Measurements from ENCODE around the gene LRRC45. TPM values are rescaled to one million over a fixed set of nuclear protein-coding genes. Genes with fewer than 3 reads are reported as not detected.

LRRC45 gene
- polyA plus RNA-seq, 1 donor (not counting 4 experiments of a cell fraction or from before 2014, with no cell fraction given) = 2.5 TPM

- peaks cover 3% of the 10 kb centered on the region for H4K20me1 ChIP-seq (ENCODE audit: control insufficient read depth, extremely low read depth, insufficient read depth, low read length)
- no peak overlapping the region for H3K4me2 ChIP-seq (ENCODE audit: control insufficient read depth, extremely low read depth, insufficient read depth, low read depth, low read length)
- H3K4me3 ChIP-seq (ENCODE audit: control insufficient read depth in 2 of 3, extremely low read depth in 1 of 3, insufficient read depth in 2 of 3, low read depth in 1 of 3, low read length in 3 of 3) = no peak overlapping the region
- peaks cover 0 to 3% of the 10 kb centered on the region in 2 experiments for H3K36me3 ChIP-seq (ENCODE audit: control insufficient read depth in 2 of 2, extremely low read depth in 1 of 2, insufficient read depth in 2 of 2, low read length in 2 of 2)
- no peak overlapping the region for H3K27ac ChIP-seq (ENCODE audit: control insufficient read depth, insufficient read depth, low read length)
- no peaks in the 10 kb centered on the region for H3K9me3 ChIP-seq (ENCODE audit: control insufficient read depth, low read depth, low read length)
- H3K79me2 ChIP-seq (ENCODE audit: control insufficient read depth, insufficient read depth, low read length) = no peaks in the 10 kb centered on the region
- peaks cover 18% of the 10 kb centered on the region for H3K4me1 ChIP-seq (ENCODE audit: control insufficient read depth, extremely low read depth, insufficient read depth, low read length)
- H2AFZ ChIP-seq (ENCODE audit: control insufficient read depth, low read length) = no peak overlapping the region
- dilution Hi-C loops (cut with MboI; ENCODE audit: extremely low pct_ligation_motif_present, low sequenced_read_pairs) = no loop called here
- DNase-seq (ENCODE audit: low read depth, low spot score) (no peak), FAIRE-seq (no peak)
- H3K9me1 ChIP-seq (ENCODE audit: control insufficient read depth, extremely low read depth, insufficient read depth, low read length) = no peaks in the 10 kb centered on the region
- TF ChIP-seq EZH2 (IDR thresholded peaks at IDR 0.05; ENCODE audit: low read length) = no peak
- no peak for TF ChIP-seq CTCF (optimal IDR thresholded peaks at IDR 0.05 in 1 of 3, IDR thresholded peaks at IDR 0.05 in 1 of 3, conservative IDR thresholded peaks at IDR 0.05 in 1 of 3; ENCODE audit: extremely low read depth in 1 of 3, insufficient read depth in 2 of 3, low read length in 3 of 3)
- no peaks in the 10 kb centered on the region for H3K27me3 ChIP-seq (ENCODE audit: control insufficient read depth, extremely low read depth, insufficient read depth, low read length)
- H3K9ac ChIP-seq (ENCODE audit: control insufficient read depth, extremely low read depth, insufficient read depth, low read length) = no peak overlapping the region
Measured at GRCh38 chr17:82029391-82029790, 6.3 kb downstream of the LRRC45 start.

- Histone ChIP-seq H3K79me2 (ENCODE audit: control insufficient read depth, insufficient read depth, low read length) (no peaks in the 10 kb centered on the region), H2AFZ (ENCODE audit: control insufficient read depth, low read length) (no peak overlapping the region), H3K4me3 (ENCODE audit: control insufficient read depth in 2 of 3, extremely low read depth in 1 of 3, insufficient read depth in 2 of 3, low read depth in 1 of 3, low read length in 3 of 3) (no peak overlapping the region), H3K9me1 (ENCODE audit: control insufficient read depth, extremely low read depth, insufficient read depth, low read length) (no peaks in the 10 kb centered on the region), H3K36me3 (ENCODE audit: control insufficient read depth in 2 of 2, extremely low read depth in 1 of 2, insufficient read depth in 2 of 2, low read length in 2 of 2) (peaks cover 1 to 5% of the 10 kb centered on the region in 2 experiments), H3K9ac (ENCODE audit: control insufficient read depth, extremely low read depth, insufficient read depth, low read length) (no peak overlapping the region), H3K27me3 (ENCODE audit: control insufficient read depth, extremely low read depth, insufficient read depth, low read length) (no peaks in the 10 kb centered on the region), H3K27ac (ENCODE audit: control insufficient read depth, insufficient read depth, low read length) (no peak overlapping the region), H3K4me1 (ENCODE audit: control insufficient read depth, extremely low read depth, insufficient read depth, low read length) (peaks cover 15% of the 10 kb centered on the region), H3K9me3 (ENCODE audit: control insufficient read depth, low read depth, low read length) (no peaks in the 10 kb centered on the region), H3K4me2 (ENCODE audit: control insufficient read depth, extremely low read depth, insufficient read depth, low read depth, low read length) (no peak overlapping the region), H4K20me1 (ENCODE audit: control insufficient read depth, extremely low read depth, insufficient read depth, low read length) (peaks cover 3% of the 10 kb centered on the region)
- dilution Hi-C loops (cut with MboI; ENCODE audit: extremely low pct_ligation_motif_present, low sequenced_read_pairs) = no loop called here
- FAIRE-seq = no peak
- no peak for DNase-seq (ENCODE audit: low read depth, low spot score)
- no peak for TF ChIP-seq EZH2 (IDR thresholded peaks at IDR 0.05; ENCODE audit: low read length)
Measured at GRCh38 chr17:82029990-82030469, 6.9 kb downstream of the LRRC45 start.
